Osteoblast (primary cell): ENCODE data around the gene CMKLR1. TPM values are rescaled to one million over a fixed set of nuclear protein-coding genes. Genes with fewer than 3 reads are reported as not detected.

ENCODE experiments used
- DNase-seq: peaks from one replicate; pipeline ENCODE4 v3.0.0; 2011; ENCODE audit warnings: low spot score, mixed read lengths; ENCODE audit not compliant: insufficient read length; ENCODE audit errors: missing footprints
- H2AFZ ChIP-seq: 2 replicates; pipeline ENCODE4 v1.6.0; 2011; ENCODE audit warnings: mild to moderate bottlenecking, low read length
- H3K27ac ChIP-seq: 2 replicates; pipeline ENCODE4 v1.5.1; 2011; ENCODE audit warnings: mild to moderate bottlenecking, low read depth, low read length, moderate library complexity
- H3K27me3 ChIP-seq: 2 replicates; pipeline ENCODE4 v1.6.0; 2012; ENCODE audit warnings: mild to moderate bottlenecking, control low read depth, inconsistent platforms, low read length, moderate library complexity; ENCODE audit not compliant: insufficient read depth
- H3K36me3 ChIP-seq: 2 replicates; pipeline ENCODE4 v1.5.1; 2011; ENCODE audit warnings: mild to moderate bottlenecking, low read length, control low read depth, moderate library complexity; ENCODE audit not compliant: insufficient read depth
- H3K4me1 ChIP-seq: 2 replicates; pipeline ENCODE4 v1.5.1; 2011; ENCODE audit warnings: mild to moderate bottlenecking, low read length, control low read depth, moderate library complexity; ENCODE audit not compliant: insufficient read depth
- H3K4me2 ChIP-seq: 2 replicates; pipeline ENCODE4 v1.6.0; 2011; ENCODE audit warnings: mild to moderate bottlenecking, low read length; ENCODE audit not compliant: insufficient read depth
- H3K4me3 ChIP-seq: fragments of 200-600 bp; sonication (generic); 3 replicates; pipeline ENCODE4 v1.5.1; 2012; ENCODE audit warnings: mild to moderate bottlenecking, low read length, inconsistent platforms; ENCODE audit not compliant: insufficient read depth
- H3K79me2 ChIP-seq: 2 replicates; pipeline ENCODE4 v1.6.0; 2012; ENCODE audit warnings: mild to moderate bottlenecking, low read length, control low read depth, inconsistent platforms; ENCODE audit not compliant: insufficient read depth
- H3K9me3 ChIP-seq: 2 replicates; pipeline ENCODE4 v1.5.1; 2011; ENCODE audit warnings: low read depth, low read length, control low read depth
- H4K20me1 ChIP-seq: 2 replicates; pipeline ENCODE4 v1.6.0; 2012; ENCODE audit warnings: mild to moderate bottlenecking, low read length, control low read depth; ENCODE audit not compliant: insufficient read depth
- total RNA-seq: library from RNA; depleted of rRNA; stranded (reverse); fragments of >200 nt; gene quantifications from 2 replicates; pipeline ENCODE4 v1.2.3, GENCODE V29; 2012
- TF ChIP-seq, protein P1 (sequence below): IDR thresholded peaks from 2 replicates; pipeline ENCODE4 v1.5.1; 2011; ENCODE audit warnings: mild to moderate bottlenecking, low read depth, low read length, moderate library complexity; ENCODE audit errors: extremely low read depth

The CMKLR1 gene
- total RNA-seq, 1 donor: 9.8 TPM

- Histone ChIP-seq H3K4me2 (no peak overlapping the region), H4K20me1 (no peaks in the 10 kb centered on the region), H3K4me1 (peaks cover 15% of the 10 kb centered on the region), H3K27ac (no peak overlapping the region), H2AFZ (no peak overlapping the region), H3K4me3 (no peak overlapping the region), H3K9me3 (no peaks in the 10 kb centered on the region), H3K27me3 (no peaks in the 10 kb centered on the region), H3K36me3 (peaks cover 7% of the 10 kb centered on the region), H3K79me2 (no peaks in the 10 kb centered on the region)
- TF ChIP-seq, protein P1, sequence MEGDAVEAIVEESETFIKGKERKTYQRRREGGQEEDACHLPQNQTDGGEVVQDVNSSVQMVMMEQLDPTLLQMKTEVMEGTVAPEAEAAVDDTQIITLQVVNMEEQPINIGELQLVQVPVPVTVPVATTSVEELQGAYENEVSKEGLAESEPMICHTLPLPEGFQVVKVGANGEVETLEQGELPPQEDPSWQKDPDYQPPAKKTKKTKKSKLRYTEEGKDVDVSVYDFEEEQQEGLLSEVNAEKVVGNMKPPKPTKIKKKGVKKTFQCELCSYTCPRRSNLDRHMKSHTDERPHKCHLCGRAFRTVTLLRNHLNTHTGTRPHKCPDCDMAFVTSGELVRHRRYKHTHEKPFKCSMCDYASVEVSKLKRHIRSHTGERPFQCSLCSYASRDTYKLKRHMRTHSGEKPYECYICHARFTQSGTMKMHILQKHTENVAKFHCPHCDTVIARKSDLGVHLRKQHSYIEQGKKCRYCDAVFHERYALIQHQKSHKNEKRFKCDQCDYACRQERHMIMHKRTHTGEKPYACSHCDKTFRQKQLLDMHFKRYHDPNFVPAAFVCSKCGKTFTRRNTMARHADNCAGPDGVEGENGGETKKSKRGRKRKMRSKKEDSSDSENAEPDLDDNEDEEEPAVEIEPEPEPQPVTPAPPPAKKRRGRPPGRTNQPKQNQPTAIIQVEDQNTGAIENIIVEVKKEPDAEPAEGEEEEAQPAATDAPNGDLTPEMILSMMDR: no peak
- no peak for DNase-seq
Measured at GRCh38 chr12:108322998-108323397, 16.1 kb downstream of the CMKLR1 start.

DNA sequence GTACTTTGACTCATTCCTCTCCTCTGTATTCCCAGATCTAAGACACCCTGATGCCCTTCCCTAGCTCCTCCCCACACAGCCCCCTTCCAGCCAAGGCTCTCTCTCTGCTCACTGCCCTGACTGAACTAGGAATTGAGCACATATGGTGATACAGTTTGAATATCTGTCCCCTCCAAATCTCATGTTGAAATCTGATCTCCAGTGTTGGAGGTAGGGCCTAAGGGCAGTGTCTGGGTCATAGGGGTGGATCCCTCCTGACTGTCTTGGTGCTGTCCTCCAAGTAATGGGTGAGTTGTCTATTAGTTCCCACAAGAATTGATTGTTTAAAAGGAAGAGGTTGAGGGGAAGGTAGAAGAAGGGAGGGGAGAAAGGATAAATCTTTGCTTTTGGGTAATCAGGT, 17.4 kb downstream of the CMKLR1 start:
- Histone ChIP-seq H3K27me3 (no peaks in the 10 kb centered on the region), H3K4me3 (no peak overlapping the region), H4K20me1 (no peaks in the 10 kb centered on the region), H3K79me2 (no peaks in the 10 kb centered on the region), H3K27ac (no peak overlapping the region), H3K9me3 (no peaks in the 10 kb centered on the region), H2AFZ (no peak overlapping the region), H3K36me3 (peaks cover 7% of the 10 kb centered on the region), H3K4me1 (peaks cover 12% of the 10 kb centered on the region), H3K4me2 (no peak overlapping the region)
- no peak for DNase-seq
- TF ChIP-seq, protein P1: no peak

DNA sequence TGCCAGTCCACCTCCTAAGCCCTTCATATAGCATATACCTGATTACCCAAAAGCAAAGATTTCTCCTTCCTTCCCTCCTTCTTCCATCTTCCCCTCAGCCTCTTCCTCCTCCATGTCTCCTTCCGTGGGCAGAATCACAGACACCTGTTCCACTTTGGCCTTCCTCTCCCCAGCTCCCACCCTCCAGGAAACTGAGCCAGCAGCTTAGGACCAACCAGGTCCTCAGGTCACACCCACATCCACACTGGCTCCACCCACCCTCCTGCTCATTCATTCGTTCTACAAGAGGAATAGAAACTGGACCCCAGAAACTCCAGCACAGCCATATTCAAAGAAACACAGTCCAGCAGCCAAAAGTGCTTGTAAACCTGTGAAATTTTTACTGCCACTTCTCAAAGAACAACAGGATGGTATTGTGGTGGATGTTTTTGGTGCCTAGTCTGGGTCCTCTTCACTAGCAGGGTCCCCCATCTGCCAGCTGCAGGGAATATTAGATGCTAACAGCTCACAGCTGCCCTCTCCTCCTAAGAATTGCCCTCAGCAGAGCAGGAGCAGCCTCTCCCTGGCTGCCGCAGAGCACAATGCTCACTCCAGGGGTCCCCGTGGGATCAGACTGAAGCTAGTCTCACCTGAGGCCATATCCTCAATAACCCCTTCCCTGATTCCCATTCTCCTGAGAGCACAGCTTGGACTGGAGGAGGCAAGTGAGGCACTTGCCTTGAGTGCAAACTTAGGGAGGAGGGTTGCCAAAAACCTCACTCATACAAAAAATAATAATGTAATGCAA, 18.4 kb downstream of the CMKLR1 start:
- DNase-seq: no peak
- Histone ChIP-seq H2AFZ (no peak overlapping the region), H3K4me1 (peaks cover 12% of the 10 kb centered on the region), H3K9me3 (no peaks in the 10 kb centered on the region), H3K79me2 (no peaks in the 10 kb centered on the region), H3K27me3 (no peaks in the 10 kb centered on the region), H3K4me2 (no peak overlapping the region), H4K20me1 (no peaks in the 10 kb centered on the region), H3K27ac (no peak overlapping the region), H3K36me3 (no peaks in the 10 kb centered on the region), H3K4me3 (no peak overlapping the region)
- TF ChIP-seq, protein P1: no peak

DNA sequence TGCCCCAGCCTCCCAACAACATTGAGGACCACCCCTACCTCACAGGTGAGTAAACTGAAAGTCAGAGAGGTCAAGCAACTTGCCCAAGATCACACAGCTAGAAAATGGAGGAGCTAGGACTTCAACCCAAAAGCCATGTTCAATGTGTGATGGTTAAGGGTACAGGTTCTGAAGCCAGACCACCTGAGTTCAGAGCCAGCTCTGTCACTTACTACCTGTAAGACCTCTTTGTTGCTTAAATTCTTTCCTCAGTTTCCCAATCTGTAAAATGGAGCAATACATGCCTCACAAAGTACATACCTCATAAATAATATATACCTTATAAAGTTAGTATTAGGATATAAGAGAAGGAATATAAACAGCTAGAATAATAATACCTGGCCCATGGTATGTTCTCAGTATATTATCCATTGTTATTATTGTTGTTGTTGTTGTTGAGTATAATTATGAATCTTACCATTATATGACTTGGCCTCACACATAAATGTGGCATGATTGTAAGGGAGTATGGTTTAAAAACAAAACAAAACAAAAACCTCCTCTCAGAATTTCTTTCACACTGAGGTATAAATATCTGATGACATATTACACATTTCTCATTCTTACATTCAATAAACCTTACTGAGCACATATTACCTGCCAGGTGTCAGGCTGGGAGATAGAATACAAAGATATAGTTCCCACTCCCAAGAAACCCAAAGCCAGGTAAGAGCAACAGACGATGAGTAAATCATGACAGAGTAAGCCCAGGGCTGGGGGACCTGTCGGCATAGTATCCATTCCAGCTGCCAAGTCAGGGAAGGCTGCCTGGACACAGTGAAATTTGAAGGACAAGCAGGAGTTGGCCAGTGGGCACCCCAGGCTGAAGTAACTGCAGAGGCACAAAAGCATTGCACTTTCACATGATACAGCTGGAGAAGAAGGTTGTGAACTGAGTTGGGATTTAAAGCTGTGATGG, 19.6 kb downstream of the CMKLR1 start:
- Histone ChIP-seq H3K79me2 (no peaks in the 10 kb centered on the region), H4K20me1 (no peaks in the 10 kb centered on the region), H3K9me3 (no peaks in the 10 kb centered on the region), H2AFZ (no peak overlapping the region), H3K4me2 (no peak overlapping the region), H3K27ac (no peak overlapping the region), H3K36me3 (no peaks in the 10 kb centered on the region), H3K27me3 (no peaks in the 10 kb centered on the region), H3K4me3 (no peak overlapping the region), H3K4me1 (peaks cover 5% of the 10 kb centered on the region)
- TF ChIP-seq, protein P1: no peak
- no peak for DNase-seq
